Femur (tissue), 1 donor: Measurements from ENCODE around the gene ACBD6.

Experiments
- DNase-seq: peaks from one replicate; pipeline ENCODE4 v3.0.0-alpha.2; 2017

Gene ACBD6

GRCh38 chr1:180366371-180367068 lies 135.9 kb downstream of the ACBD6 start:
- no peak for DNase-seq

GRCh38 chr1:180365039-180365438 lies 137.3 kb downstream of the ACBD6 start:
- DNase-seq, result no peak

GRCh38 chr1:180363246-180363995 lies 139.0 kb downstream of the ACBD6 start:
- no peak for DNase-seq

- no peak for DNase-seq
Observed at GRCh38 chr1:180360333-180361075, 141.9 kb downstream of the ACBD6 start.

GRCh38 chr1:180358649-180359048 lies 143.7 kb downstream of the ACBD6 start:
- DNase-seq, result peak; percentile 60

- DNase-seq, result no peak
Observed at GRCh38 chr1:180353945-180354344, 148.4 kb downstream of the ACBD6 start.

GRCh38 chr1:180352588-180352987 lies 149.8 kb downstream of the ACBD6 start:
- no peak for DNase-seq

- no peak for DNase-seq
Observed at GRCh38 chr1:180352021-180352420, 150.4 kb downstream of the ACBD6 start.

- DNase-seq, result no peak
Observed at GRCh38 chr1:180345148-180345547, 157.2 kb downstream of the ACBD6 start.

- DNase-seq, result peak; percentile 70
Observed at GRCh38 chr1:180343921-180344769, 158.2 kb downstream of the ACBD6 start.

- no peak for DNase-seq
Observed at GRCh38 chr1:180327089-180327488, 175.3 kb downstream of the ACBD6 start.

- no peak for DNase-seq
Observed at GRCh38 chr1:180312926-180313325, 189.5 kb downstream of the ACBD6 start.

- DNase-seq, result no peak
Observed at GRCh38 chr1:180311011-180311730, 191.2 kb downstream of the ACBD6 start.

GRCh38 chr1:180310095-180310494 lies 192.3 kb downstream of the ACBD6 start:
- DNase-seq, result no peak

- no peak for DNase-seq
Observed at GRCh38 chr1:180309338-180309737, 193.0 kb downstream of the ACBD6 start.

GRCh38 chr1:180301135-180301742 lies 201.1 kb downstream of the ACBD6 start:
- DNase-seq, result no peak

GRCh38 chr1:180299479-180300221 lies 202.7 kb downstream of the ACBD6 start:
- DNase-seq, result no peak

GRCh38 chr1:180295999-180296398 lies 206.4 kb downstream of the ACBD6 start:
- DNase-seq, result no peak

GRCh38 chr1:180294711-180295110 lies 207.7 kb downstream of the ACBD6 start:
- DNase-seq, result no peak

- DNase-seq, result no peak
Observed at GRCh38 chr1:180291004-180291403, 211.4 kb downstream of the ACBD6 start.
